ENCODE measurements around the gene ZNF316. TPM values are rescaled to one million over a fixed set of nuclear protein-coding genes. Genes with fewer than 3 reads are reported as not detected.
"Not testable (repeated sequence)": the region's sequence is repeated elsewhere in the genome, so short reads cannot be mapped to it uniquely, and the experiment has no call there.

ZNF316 gene
- total RNA-seq, 2 experiments from 2014 or later: 17.2 to 19.0 TPM

- H3K9me3 Mint-ChIP-seq: peaks cover 4% of the 10 kb centered on the region
- peaks cover 52% of the 10 kb centered on the region for H3K36me3 Mint-ChIP-seq
- no peak overlapping the region for H3K27ac Mint-ChIP-seq
- H3K4me3 Mint-ChIP-seq: no peak overlapping the region
- no peaks in the 10 kb centered on the region for H3K27me3 Mint-ChIP-seq
- no peaks in the 10 kb centered on the region for H3K4me1 Mint-ChIP-seq
- no peak for DNase-seq
Observed at GRCh38 chr7:6649241-6649961, 12.3 kb downstream of the ZNF316 start.

- Mint-ChIP-seq H3K36me3 (peaks cover 55% of the 10 kb centered on the region), H3K4me1 (no peaks in the 10 kb centered on the region), H3K9me3 (peaks cover 4% of the 10 kb centered on the region), H3K27ac (no peak overlapping the region), H3K27me3 (no peaks in the 10 kb centered on the region), H3K4me3 (no peak overlapping the region)
- DNase-seq: no peak
Observed at GRCh38 chr7:6650086-6650485, 13.0 kb downstream of the ZNF316 start.

- H3K36me3 Mint-ChIP-seq: peaks cover 57% of the 10 kb centered on the region
- no peaks in the 10 kb centered on the region for H3K27me3 Mint-ChIP-seq
- no peaks in the 10 kb centered on the region for H3K4me1 Mint-ChIP-seq
- H3K27ac Mint-ChIP-seq: no peak overlapping the region
- peaks cover 4% of the 10 kb centered on the region for H3K9me3 Mint-ChIP-seq
- no peak for DNase-seq
- no peak overlapping the region for H3K4me3 Mint-ChIP-seq
Observed at GRCh38 chr7:6650521-6651011, 13.4 kb downstream of the ZNF316 start.

- DNase-seq: no peak
- no peaks in the 10 kb centered on the region for H3K27me3 Mint-ChIP-seq
- no peak overlapping the region for H3K27ac Mint-ChIP-seq
- no peak overlapping the region for H3K4me3 Mint-ChIP-seq
- H3K9me3 Mint-ChIP-seq: peaks cover 4% of the 10 kb centered on the region
- H3K4me1 Mint-ChIP-seq: no peaks in the 10 kb centered on the region
- H3K36me3 Mint-ChIP-seq: peaks cover 57% of the 10 kb centered on the region
Observed at GRCh38 chr7:6651851-6652445, 14.8 kb downstream of the ZNF316 start.

DNA sequence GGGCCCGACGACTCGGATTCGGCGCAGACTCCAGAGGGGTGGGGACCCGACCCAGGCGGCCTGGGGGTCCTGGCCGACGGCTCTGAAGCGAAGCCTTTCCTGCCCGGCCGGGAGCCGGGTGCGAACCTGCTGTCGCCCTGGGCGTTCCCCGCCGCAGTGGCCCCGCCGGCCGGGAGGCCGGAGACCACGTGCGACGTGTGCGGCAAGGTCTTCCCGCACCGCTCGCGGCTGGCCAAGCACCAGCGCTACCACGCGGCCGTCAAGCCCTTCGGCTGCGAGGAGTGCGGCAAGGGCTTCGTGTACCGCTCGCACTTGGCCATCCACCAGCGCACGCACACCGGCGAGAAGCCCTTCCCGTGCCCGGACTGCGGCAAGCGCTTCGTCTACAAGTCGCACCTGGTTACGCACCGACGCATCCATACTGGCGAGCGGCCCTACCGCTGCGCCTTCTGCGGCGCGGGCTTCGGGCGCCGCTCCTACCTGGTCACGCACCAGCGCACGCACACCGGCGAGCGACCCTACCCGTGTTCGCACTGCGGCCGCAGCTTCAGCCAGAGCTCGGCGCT is 15.4 kb downstream of the ZNF316 start:
- H3K36me3 Mint-ChIP-seq: peaks cover 55% of the 10 kb centered on the region
- H3K27me3 Mint-ChIP-seq: no peaks in the 10 kb centered on the region
- peaks cover 4% of the 10 kb centered on the region for H3K9me3 Mint-ChIP-seq
- no peaks in the 10 kb centered on the region for H3K4me1 Mint-ChIP-seq
- DNase-seq: no peak
- no peak overlapping the region for H3K4me3 Mint-ChIP-seq
- no peak overlapping the region for H3K27ac Mint-ChIP-seq

DNA sequence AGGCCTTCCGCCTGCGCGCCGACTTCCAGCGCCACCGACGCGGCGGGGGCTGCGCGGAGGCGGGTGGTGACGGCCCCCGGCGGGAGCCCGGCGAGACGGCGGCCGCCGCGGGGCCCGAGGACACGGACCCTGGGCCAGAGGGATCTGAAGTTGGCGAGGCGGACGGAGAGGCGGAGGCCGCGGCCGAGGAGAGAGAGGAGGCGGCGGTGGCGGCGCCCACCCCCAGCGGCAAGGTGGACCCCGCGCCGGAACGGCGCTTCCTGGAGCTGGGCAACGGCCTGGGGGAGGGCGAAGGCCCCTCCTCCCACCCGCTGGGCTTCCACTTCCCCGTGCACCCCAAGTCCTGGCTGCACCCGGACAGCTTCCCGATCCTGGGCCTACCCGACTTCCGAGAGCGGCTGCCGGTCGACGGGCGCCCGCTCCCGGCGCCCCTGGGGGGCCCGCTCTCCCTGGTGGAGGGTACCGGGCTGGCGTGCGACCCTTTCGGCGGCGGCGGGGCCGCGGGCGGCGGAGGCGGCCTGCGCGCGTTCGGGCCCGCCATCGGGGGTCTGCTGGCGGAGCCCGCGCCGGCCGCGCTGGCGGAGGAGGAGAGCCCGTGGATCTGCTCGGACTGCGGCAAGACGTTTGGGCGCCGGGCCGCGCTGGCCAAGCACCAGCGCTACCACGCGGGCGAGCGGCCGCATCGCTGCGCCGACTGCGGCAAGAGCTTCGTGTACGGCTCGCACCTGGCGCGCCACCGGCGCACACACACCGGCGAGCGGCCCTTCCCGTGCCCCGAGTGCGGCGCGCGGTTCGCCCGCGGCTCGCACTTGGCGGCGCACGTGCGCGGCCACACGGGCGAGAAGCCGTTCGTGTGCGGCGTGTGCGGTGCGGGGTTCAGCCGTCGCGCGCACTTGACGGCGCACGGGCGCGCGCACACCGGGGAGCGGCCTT is 16.2 kb downstream of the ZNF316 start:
- DNase-seq: no peak
- no peak overlapping the region for H3K27ac Mint-ChIP-seq
- peaks cover 49% of the 10 kb centered on the region for H3K36me3 Mint-ChIP-seq
- no peak overlapping the region for H3K4me3 Mint-ChIP-seq
- H3K4me1 Mint-ChIP-seq: no peaks in the 10 kb centered on the region
- H3K27me3 Mint-ChIP-seq: no peaks in the 10 kb centered on the region
- H3K9me3 Mint-ChIP-seq: peaks cover 4% of the 10 kb centered on the region

GRCh38 chr7:6654113-6654841 is 17.2 kb downstream of the ZNF316 start:
- H3K4me1 Mint-ChIP-seq: peaks cover 8% of the 10 kb centered on the region
- peaks cover 4% of the 10 kb centered on the region for H3K9me3 Mint-ChIP-seq
- DNase-seq: no peak
- no peak overlapping the region for H3K27ac Mint-ChIP-seq
- H3K36me3 Mint-ChIP-seq: peaks cover 40% of the 10 kb centered on the region
- H3K27me3 Mint-ChIP-seq: no peaks in the 10 kb centered on the region
- H3K4me3 Mint-ChIP-seq: no peak overlapping the region

DNA sequence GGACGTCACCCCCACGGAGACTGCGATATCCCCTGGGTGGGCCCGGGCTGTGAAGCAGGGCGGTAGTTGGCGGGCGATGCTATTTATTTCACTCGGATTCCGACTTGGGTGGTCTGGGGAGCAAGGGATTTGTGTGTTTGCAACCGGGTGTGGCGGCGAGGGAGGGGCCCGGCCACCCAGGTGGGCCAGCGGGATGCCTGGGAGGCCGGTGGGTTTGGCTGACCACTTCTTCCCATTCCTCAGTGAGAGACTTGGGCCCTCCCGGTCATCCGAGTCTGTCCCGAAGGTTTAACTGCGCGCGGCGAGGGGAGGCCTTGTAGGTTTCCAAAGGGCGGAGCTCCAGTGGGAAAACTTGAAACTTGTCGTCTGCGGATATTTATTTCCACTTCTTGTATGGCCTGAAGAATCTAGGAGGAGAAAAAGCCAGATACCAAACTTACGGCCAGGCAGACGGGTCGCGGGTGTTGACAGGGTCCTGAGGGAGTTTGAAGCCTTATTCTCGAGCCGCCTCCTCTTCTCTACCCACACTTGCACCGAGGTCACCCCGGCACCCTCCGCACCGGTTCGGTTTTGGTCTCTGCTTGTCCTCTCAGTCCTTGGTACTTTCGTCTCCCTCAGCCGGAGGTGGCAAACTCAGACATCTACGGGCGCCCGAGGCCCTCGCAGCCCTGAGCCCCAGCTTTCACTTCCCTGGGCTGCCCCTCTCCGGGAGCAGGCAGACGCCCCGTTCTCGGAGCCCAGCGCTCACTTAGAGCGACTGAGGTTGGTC is 17.9 kb downstream of the ZNF316 start:
- H3K27me3 Mint-ChIP-seq: no peaks in the 10 kb centered on the region
- no peak overlapping the region for H3K4me3 Mint-ChIP-seq
- peaks cover 33% of the 10 kb centered on the region for H3K36me3 Mint-ChIP-seq
- H3K27ac Mint-ChIP-seq: no peak overlapping the region
- H3K9me3 Mint-ChIP-seq: peaks cover 4% of the 10 kb centered on the region
- peaks cover 12% of the 10 kb centered on the region for H3K4me1 Mint-ChIP-seq
- no peak for DNase-seq

DNA sequence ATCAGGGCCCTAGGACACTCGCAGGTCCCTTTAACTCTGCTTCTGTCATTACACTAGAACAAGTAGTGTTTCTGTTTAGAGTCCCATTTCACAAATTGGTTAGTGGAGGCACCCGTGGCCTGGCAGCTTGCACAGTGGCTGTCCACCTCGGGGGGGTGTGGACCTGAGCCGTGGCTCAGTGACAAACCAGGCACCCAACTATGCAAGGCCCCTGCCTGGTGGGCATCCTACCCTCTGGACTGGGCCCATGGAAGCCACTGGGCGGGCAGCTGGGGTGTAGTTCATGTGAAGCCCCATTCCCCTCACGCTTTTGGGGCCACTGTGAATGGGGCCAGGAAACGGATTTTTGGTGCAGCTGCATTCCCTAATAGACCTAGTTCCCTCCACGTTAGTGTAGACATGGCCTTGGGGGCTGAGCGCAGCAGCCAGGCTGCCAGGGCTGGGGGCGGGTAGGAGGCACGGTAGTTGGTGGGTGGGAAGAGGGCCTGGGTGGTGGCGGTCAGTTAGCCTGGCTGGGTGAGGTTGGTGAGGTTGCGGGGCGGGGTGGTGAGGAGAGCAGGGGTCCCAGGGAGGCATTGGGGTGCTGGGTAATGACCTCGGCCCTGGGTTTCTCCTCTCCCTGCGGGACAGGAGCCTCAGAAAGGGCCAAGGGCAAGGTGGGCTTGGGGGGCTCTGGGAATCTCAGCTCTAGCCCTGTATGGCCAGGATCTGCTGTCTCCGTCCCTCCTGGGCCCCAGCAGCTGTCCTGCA is 18.7 kb downstream of the ZNF316 start:
- Mint-ChIP-seq H3K4me1 (peaks cover 12% of the 10 kb centered on the region), H3K4me3 (no peak overlapping the region), H3K9me3 (peaks cover 2% of the 10 kb centered on the region), H3K27ac (no peak overlapping the region), H3K36me3 (peaks cover 25% of the 10 kb centered on the region), H3K27me3 (no peaks in the 10 kb centered on the region)
- DNase-seq: no peak

GRCh38 chr7:6656413-6656812 is 19.3 kb downstream of the ZNF316 start:
- DNase-seq: no peak
- H3K9me3 Mint-ChIP-seq: no peaks in the 10 kb centered on the region
- H3K4me3 Mint-ChIP-seq: no peak overlapping the region
- H3K27me3 Mint-ChIP-seq: no peaks in the 10 kb centered on the region
- no peak overlapping the region for H3K27ac Mint-ChIP-seq
- peaks cover 15% of the 10 kb centered on the region for H3K4me1 Mint-ChIP-seq
- peaks cover 19% of the 10 kb centered on the region for H3K36me3 Mint-ChIP-seq

GRCh38 chr7:6658618-6659345 is 21.7 kb downstream of the ZNF316 start:
- H3K27me3 Mint-ChIP-seq: no peaks in the 10 kb centered on the region
- H3K9me3 Mint-ChIP-seq: no peaks in the 10 kb centered on the region
- no peak for DNase-seq
- peaks cover 15% of the 10 kb centered on the region for H3K4me1 Mint-ChIP-seq
- peaks cover 12% of the 10 kb centered on the region for H3K36me3 Mint-ChIP-seq
- no peak overlapping the region for H3K27ac Mint-ChIP-seq
- no peak overlapping the region for H3K4me3 Mint-ChIP-seq

DNA sequence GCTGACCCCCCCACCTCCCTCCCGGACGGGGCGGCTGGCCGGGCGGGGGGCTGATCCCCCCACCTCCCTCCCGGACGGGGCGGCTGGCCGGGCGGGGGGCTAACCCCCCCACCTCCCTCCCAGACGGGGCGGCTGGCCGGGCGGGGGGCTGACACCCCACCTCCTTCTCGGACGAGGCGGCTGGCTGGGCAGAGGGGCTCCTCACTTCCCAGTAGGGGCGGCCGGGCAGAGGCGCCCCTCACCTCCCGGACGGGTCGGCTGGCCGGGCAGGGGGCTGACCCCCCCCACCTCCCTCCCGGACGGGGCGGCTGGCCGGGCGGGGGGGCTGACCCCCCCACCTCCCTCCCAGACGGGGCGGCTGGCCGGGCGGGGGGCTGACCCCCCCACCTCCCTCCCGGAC is 33.7 kb downstream of the ZNF316 start:
- H3K9me3 Mint-ChIP-seq: peaks cover 59% of the 10 kb centered on the region
- DNase-seq, H3K27ac Mint-ChIP-seq, H3K27me3 Mint-ChIP-seq, H3K4me3 Mint-ChIP-seq, H3K4me1 Mint-ChIP-seq: not testable (repeated sequence)
- H3K36me3 Mint-ChIP-seq: peaks cover 62% of the 10 kb centered on the region
